Heart right ventricle (tissue), 16 donors: ENCODE measurements around the gene PDZD2. TPM values are rescaled to one million over a fixed set of nuclear protein-coding genes. Genes with fewer than 3 reads are reported as not detected.

Source experiments
- ATAC-seq, 8 donors: fragments of 200-7000 bp; cut with Tn5 transposase; one replicate each; pipeline ENCODE4 v1.9.1; 2020; ENCODE audit warnings: mild to moderate bottlenecking in 8 of 8, moderate library complexity in 8 of 8, moderate number of reproducible peaks in 1 of 8
- DNase-seq, 2 donors: peaks; one replicate each; pipeline ENCODE4 v3.0.0-alpha.2; 2020
- H3K27ac ChIP-seq, 10 donors: fragments of 200-600 bp; sonication (generic) in 2 of 10; one replicate each; pipeline versions ENCODE4 v1.5.0 to v1.8.0; 2020 to 2022; ENCODE audit warnings: mild to moderate bottlenecking in 3 of 10
- H3K27me3 ChIP-seq, 7 donors: fragments of 200-600 bp; one replicate each; pipeline ENCODE4 v1.8.0; 2021 to 2022; ENCODE audit warnings: mild to moderate bottlenecking in 2 of 7
- H3K36me3 ChIP-seq, 9 donors: fragments of 200-600 bp; sonication (generic) in 1 of 9; one replicate each; pipeline versions ENCODE4 v1.5.0 to v1.8.0; 2020 to 2022; ENCODE audit warnings: mild to moderate bottlenecking in 2 of 9
- H3K4me1 ChIP-seq, 9 donors: fragments of 200-600 bp; sonication (generic) in 1 of 9; one replicate each; pipeline versions ENCODE4 v1.5.0 to v1.8.0; 2020 to 2022; ENCODE audit warnings: mild to moderate bottlenecking in 4 of 9
- H3K4me3 ChIP-seq, 10 donors: fragments of 200-600 bp; sonication (generic) in 2 of 10; one replicate each; pipeline versions ENCODE4 v1.5.0 to v1.8.0; 2020 to 2022; ENCODE audit warnings: mild to moderate bottlenecking in 7 of 10, moderate library complexity in 2 of 10
- H3K9me3 ChIP-seq, 11 donors: fragments of 200-600 bp in 10 of 11; sonication (generic) in 2 of 11; one replicate each; pipeline versions ENCODE4 v1.5.0 to v1.8.0; 2013 to 2022; ENCODE audit warnings: mild to moderate bottlenecking in 2 of 11, control low read depth in 1 of 11, moderate library complexity in 1 of 11
- CTCF ChIP-seq, 9 donors: fragments of 200-600 bp; sonication (generic) in 2 of 9; IDR thresholded peaks; one replicate each; pipeline versions ENCODE4 v1.5.0 to v1.8.0; 2021 to 2022; ENCODE audit warnings: antibody characterized with exemption in 9 of 9, mild to moderate bottlenecking in 5 of 9, moderate library complexity in 1 of 9
- WGBS, 2 donors: extraction: QIAGEN DNeasy Blood & Tissue Kit; methylation state at CpG; one replicate each; pipeline ENCODE4 v1.1.7; 2013; ENCODE audit warnings: inconsistent platforms in 1 of 2; 5-methylcytosine and 5-hydroxymethylcytosine counted together
- intact Hi-C, 10 donors: fragments of 100-400 bp; cut with DNase I; formaldehyde crosslinking; loops; one replicate each; pipeline versions ENCODE4 v1.11.1 to v1.14.2; 2022
- polyA plus RNA-seq, 2 donors: library from polyadenylated mRNA; stranded (reverse); fragments of 200-250 nt; gene quantifications; one replicate each; pipeline ENCODE4 v1.2.3, GENCODE V29; 2013
- total RNA-seq, 10 donors: library from RNA; stranded (reverse); fragmentation: NEBNext Ultra II Directional in 3 of 10; extraction: Animal tissue kit (Norgen Biotek cat#: 25700) in 3 of 10; gene quantifications; one replicate each; pipeline versions ENCODE4 v1.2.1 to v1.2.4, GENCODE V29; 2021 to 2023
- donor health status: Arrhythmogenic right ventricular cardiomyopathy.
- donor health status: ischemic (EF 13 %, LVEDD 7.1; RV severe dilation, severe dysfunction).
- donor health status: healthy with polysubstance abuse.
- donor health status: DM: no; HTN: yes; CAD: no.
- donor health status: DM: no; HTN: no; CAD: no.
- donor health status: ischemic (EF 25% LVEDD 6.9; RV normal size, moderate dysfunction).
- donor health status: ischemic (EF 25% LVEDD 5.7; RV mildly dilated, moderate dysfunction).
- donor health status: healthy.
- donor health status: DM: yes; HTN: yes; CAD: no.
- donor health status: Ischemic cardiomyopathy.
- donor health status: ischemic (EF 35%, LVEDD 5.7; RV mildly dilated, moderate dysfunction).
- donor health status: nonischemic (EF 11% LVEDD 7.7; RV severe dilation, severe dysfunction).
- donor health status: DM: yes; HTN: yes; CAD: no.
- donor health status: PGD.
- donor health status: ischemic (EF 29% LVEDD 5.4; RV normal size, mild dysfunction).
- donor health status: nonischemic (EF 23%, LVEDD 6.1; RV moderate dilation, normal function).

Gene PDZD2
- total and polyA plus RNA-seq, 12 donors: 9.0 to 117 (median 82.5) TPM

- TF ChIP-seq CTCF (IDR thresholded peaks at IDR 0.05): no peak
- no peaks in the 10 kb centered on the region for H3K9me3 ChIP-seq
- peaks cover 2 to 65% (median 14%) of the 10 kb centered on the region in 9 donors for H3K4me1 ChIP-seq
- 73 to 78% methylated on average over 5 of the region's 5 CpGs for WGBS, 2 donors
- peaks cover 0 to 6% (median 0%) of the 10 kb centered on the region in 9 donors for H3K36me3 ChIP-seq
- no peak overlapping the region for H3K27ac ChIP-seq
- ATAC-seq (no peak), DNase-seq (no peak)
- intact Hi-C loops: no loop called here
- H3K4me3 ChIP-seq: no peak overlapping the region
- H3K27me3 ChIP-seq: no peaks in the 10 kb centered on the region
Observed at GRCh38 chr5:31884896-31885295, 246.0 kb downstream of the PDZD2 start.

GRCh38 chr5:31886206-31886605 is 247.3 kb downstream of the PDZD2 start:
- peaks cover 2 to 78% (median 14%) of the 10 kb centered on the region in 9 donors for H3K4me1 ChIP-seq
- no peaks in the 10 kb centered on the region for H3K27me3 ChIP-seq
- ATAC-seq: peak in 2 of 8 donors; percentile 29 to 31
- H3K4me3 ChIP-seq: no peak overlapping the region
- H3K36me3 ChIP-seq: peaks cover 0 to 6% (median 0%) of the 10 kb centered on the region in 9 donors
- H3K9me3 ChIP-seq: no peaks in the 10 kb centered on the region
- H3K27ac ChIP-seq: no peak overlapping the region
- WGBS, 2 donors: 48 to 78% methylated on average over 4 of the region's 4 CpGs
- no peak for DNase-seq
- intact Hi-C loops: no loop called here
- no peak for TF ChIP-seq CTCF (IDR thresholded peaks at IDR 0.05)

- 89 to 90% methylated on average over 7 of the region's 7 CpGs for WGBS, 2 donors
- no peaks in the 10 kb centered on the region for H3K9me3 ChIP-seq
- no peak for DNase-seq
- peaks cover 2 to 76% (median 14%) of the 10 kb centered on the region in 9 donors for H3K4me1 ChIP-seq
- TF ChIP-seq CTCF (IDR thresholded peaks at IDR 0.05): no peak
- H3K27ac ChIP-seq: peak overlapping the region in 1 of 10 donors; percentile 4
- intact Hi-C loops: no loop called here
- no peak overlapping the region for H3K4me3 ChIP-seq
- H3K27me3 ChIP-seq: no peaks in the 10 kb centered on the region
- H3K36me3 ChIP-seq: no peaks in the 10 kb centered on the region
- no peak for ATAC-seq
Observed at GRCh38 chr5:31887556-31887955, 248.6 kb downstream of the PDZD2 start.

DNA sequence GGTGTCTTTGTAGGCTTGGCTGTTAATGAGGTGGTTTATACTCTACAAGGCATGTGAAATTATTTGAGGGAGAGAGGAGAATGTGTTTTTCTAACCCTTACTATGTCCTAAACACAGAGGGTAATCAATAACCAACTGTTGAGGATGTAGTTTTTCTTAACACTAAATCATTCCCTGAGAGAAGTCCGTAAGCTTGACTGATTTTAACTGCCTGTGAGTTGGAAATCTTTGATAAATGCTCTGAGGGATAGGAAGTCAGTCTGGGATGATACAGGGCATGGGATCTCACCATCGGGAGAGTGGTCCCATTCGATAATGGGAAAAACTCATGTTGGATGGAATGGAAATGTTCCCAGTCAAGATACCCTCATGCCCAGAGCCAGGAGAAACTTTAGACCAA is 249.6 kb downstream of the PDZD2 start:
- no peak for TF ChIP-seq CTCF (IDR thresholded peaks at IDR 0.05)
- H3K9me3 ChIP-seq: no peaks in the 10 kb centered on the region
- H3K36me3 ChIP-seq: no peaks in the 10 kb centered on the region
- H3K27me3 ChIP-seq: no peaks in the 10 kb centered on the region
- WGBS, 2 donors: 84 to 96% methylated on average over 3 of the region's 3 CpGs
- intact Hi-C loops: no loop called here
- no peak overlapping the region for H3K4me3 ChIP-seq
- peaks cover 2 to 67% (median 14%) of the 10 kb centered on the region in 9 donors for H3K4me1 ChIP-seq
- peak overlapping the region in 1 of 10 donors; percentile 24 for H3K27ac ChIP-seq
- no peak for ATAC-seq
- DNase-seq: no peak
